Transverse colon (tissue), 4 donors: Measurements from ENCODE around the gene MAP3K21.

ENCODE experiments used
- POLR2A ChIP-seq: fragments of 450-650 bp; IDR thresholded peaks from one replicate; pipeline ENCODE4 v1.6.1; 2016; ENCODE audit warnings: antibody characterized with exemption, mild to moderate bottlenecking, moderate library complexity
- POLR2AphosphoS5 ChIP-seq, 3 donors: sonication (generic); formaldehyde crosslinking; IDR thresholded peaks; one replicate each; pipeline ENCODE4 v1.6.1; 2016; ENCODE audit warnings: antibody characterized with exemption in 3 of 3
- TF ChIP-seq, protein P1 (sequence below), 5 experiments: fragments of 200-600 bp in 3 of 5; fragments of 450-650 bp in 2 of 5; sonication (generic) in 3 of 5; IDR thresholded peaks; 1 replicate in 2 of 5; 2 replicates in 3 of 5; pipeline ENCODE4 v1.5.1; 2016 to 2017; ENCODE audit warnings: antibody characterized with exemption in 5 of 5, inconsistent platforms in 3 of 5, mild to moderate bottlenecking in 2 of 5, moderate library complexity in 1 of 5

- TF ChIP-seq, protein P1, sequence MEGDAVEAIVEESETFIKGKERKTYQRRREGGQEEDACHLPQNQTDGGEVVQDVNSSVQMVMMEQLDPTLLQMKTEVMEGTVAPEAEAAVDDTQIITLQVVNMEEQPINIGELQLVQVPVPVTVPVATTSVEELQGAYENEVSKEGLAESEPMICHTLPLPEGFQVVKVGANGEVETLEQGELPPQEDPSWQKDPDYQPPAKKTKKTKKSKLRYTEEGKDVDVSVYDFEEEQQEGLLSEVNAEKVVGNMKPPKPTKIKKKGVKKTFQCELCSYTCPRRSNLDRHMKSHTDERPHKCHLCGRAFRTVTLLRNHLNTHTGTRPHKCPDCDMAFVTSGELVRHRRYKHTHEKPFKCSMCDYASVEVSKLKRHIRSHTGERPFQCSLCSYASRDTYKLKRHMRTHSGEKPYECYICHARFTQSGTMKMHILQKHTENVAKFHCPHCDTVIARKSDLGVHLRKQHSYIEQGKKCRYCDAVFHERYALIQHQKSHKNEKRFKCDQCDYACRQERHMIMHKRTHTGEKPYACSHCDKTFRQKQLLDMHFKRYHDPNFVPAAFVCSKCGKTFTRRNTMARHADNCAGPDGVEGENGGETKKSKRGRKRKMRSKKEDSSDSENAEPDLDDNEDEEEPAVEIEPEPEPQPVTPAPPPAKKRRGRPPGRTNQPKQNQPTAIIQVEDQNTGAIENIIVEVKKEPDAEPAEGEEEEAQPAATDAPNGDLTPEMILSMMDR (IDR thresholded peaks at IDR 0.05) = no peak
- TF ChIP-seq POLR2A (no peak), POLR2AphosphoS5 (IDR thresholded peaks at IDR 0.05) (no peak)
Measured at GRCh38 chr1:233409540-233409939, 82.0 kb downstream of the MAP3K21 start.
